ENCODE results near the gene SLC9A3.

The SLC9A3 gene

GRCh38 chr5:482021-482420, 42.2 kb downstream of the SLC9A3 start:
- H3K4me3 ChIP-seq = no peak overlapping the region
- H3K27ac ChIP-seq = no peak overlapping the region

DNA sequence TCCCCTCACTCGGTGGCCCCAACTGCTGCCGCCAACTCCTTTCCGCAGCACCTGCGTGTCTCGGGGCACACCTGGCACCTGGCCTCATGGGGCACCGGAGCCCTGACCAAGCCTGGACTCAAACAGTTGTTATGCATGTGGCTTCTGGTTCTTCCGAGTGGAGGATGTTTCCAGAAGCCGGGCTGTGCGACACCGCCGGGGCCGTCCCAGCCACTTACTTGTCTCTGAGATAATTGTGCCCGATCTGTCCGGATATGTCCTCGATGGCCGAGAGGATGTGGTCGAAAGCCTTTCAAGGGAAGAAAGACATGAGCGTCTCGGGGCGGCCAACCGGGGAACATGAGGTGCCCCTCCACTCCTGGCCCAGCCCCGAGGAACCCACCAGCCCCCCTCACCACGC, 42.9 kb downstream of the SLC9A3 start:
- H3K27ac ChIP-seq = no peak overlapping the region
- H3K4me3 ChIP-seq = no peak overlapping the region

DNA sequence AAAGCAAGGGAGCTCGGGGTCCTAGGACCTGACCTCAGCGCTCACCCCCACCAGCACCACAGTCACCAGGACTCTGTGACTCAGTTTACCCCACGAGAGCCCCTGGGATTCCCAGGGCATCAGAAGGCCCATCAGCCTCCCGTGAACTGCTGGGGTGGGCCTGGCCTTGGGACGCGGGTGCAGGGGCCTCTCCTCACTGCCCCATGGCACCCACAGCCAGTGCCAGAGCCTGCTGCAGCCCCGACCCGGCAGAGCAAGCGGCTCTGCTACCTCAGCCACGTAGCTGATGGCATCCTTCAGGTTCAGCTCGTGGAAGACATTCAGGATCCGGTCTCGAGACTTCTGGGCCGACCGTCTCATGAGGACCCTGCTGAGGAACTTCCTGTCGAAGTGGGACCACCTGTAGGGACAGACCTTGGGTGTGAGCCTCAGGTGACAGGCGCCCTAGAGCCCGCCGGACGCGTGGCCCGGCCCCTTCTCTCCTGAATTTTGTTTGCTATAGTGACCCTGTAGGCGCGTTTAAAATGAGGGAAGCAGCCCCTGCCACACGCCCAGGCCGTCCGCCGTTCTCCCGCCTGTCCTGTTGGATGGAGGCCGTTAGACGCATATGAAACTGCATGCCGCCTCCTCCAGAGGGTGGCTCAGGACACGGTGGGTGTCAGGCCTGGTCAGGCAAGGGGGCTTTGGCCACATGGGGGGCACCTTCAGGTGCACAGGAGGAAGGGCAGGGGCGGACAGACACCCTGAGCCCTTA, 44.5 kb downstream of the SLC9A3 start:
- H3K4me3 ChIP-seq = no peak overlapping the region
- H3K27ac ChIP-seq = no peak overlapping the region

DNA sequence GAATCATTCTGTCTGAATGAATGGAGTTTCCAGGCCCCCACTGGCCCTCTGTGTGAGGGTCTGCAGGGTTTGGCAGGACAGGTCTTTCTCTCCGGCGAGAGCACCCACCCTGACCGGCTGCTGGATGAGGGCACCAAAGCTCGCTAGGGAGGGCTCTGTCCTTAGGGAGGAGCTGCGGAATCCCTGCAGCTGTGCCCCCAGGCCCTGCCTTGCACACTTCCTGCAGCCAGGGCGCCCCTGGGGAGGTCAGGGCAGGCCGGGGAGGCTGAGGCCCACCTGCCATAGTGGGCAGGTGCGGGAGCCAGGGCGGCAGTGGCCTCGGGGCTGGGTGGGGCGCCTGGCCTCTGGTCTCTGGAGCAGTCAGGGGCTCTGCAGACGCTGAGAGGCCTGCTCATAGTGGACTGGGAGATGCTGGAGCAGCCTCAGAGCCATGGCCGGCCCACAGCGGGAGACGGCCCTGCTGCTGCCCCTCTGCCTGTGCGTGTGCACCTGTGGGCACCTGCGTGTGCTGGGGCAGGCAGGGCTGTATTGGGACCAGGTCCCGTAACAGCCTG, 45.2 kb downstream of the SLC9A3 start:
- no peak overlapping the region for H3K4me3 ChIP-seq
- no peak overlapping the region for H3K27ac ChIP-seq

DNA sequence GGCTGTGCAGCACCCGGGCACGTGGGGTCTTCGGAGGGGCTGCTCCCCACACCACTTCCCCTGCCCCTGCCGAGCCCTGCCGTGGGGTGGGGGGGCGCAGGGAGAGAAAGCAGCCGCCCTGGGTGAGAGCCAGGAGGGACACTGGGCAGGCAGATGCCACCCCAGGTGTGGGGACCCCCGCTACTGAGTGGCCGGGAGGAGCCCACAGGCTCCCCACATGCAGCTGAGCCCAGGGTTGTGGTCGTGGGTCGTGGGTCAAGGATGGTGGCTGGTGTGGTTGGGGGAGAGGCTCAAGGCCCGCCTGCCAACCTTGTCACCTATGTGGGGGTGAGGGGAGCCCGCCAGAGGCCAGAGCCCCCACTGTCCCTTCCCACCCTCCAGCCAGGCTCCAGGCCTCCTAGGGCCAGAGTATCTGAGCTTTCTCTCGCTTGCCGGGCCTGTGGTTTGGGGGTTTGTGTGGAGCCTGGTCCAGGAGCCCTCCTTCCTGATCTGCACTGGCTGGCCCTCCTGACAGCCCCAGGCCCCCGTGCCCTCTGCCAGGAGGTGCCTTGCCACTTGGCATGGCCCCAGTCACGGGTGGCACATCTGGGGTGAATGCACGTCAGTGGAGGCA, 45.8 kb downstream of the SLC9A3 start:
- no peak overlapping the region for H3K4me3 ChIP-seq

DNA sequence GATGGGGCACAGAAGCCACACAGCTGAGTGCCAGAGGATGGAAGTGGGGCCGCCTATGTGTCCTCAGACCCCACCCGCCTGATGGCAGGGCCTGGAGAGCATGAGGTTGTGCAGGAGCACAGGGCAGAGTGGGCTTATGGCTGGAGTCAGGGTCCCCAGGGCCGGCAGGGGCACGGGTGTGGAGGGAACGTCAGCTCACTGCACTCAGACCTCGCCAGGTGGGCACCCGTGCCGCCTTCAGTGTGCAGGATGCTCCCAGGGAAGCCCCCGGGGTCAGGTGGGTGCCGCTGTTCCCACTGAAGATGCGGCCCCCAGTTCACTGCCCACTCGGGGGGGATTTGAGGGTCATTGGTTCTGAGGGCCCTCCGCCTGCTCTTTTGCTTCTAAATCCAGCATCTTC, 46.4 kb downstream of the SLC9A3 start:
- H3K4me3 ChIP-seq = no peak overlapping the region
- no peak overlapping the region for H3K27ac ChIP-seq

More for the DNA sequence above, 45.8 kb downstream of the SLC9A3 start:
- no peak overlapping the region for H3K27ac ChIP-seq

DNA sequence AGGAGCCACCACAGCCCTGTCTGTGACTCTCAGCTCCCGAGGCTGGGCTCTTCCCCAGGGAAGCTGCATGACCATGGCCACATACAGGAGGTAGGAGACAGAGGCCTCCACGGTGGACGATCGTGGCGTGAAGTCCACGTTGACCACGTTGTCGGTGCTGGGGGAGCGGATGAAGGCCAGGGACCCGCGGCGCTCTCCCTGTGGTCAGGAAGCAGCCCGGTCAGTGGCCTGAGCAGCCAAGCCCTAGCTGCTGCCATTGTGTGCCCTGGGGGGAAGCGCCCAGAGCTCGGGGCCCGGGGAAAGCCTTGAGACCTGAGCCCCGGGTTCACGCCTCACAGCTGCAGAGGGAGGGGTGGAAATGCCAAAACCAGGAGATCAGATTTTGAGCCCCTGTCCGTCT, 47.0 kb downstream of the SLC9A3 start:
- H3K27ac ChIP-seq = no peak overlapping the region
- no peak overlapping the region for H3K4me3 ChIP-seq

GRCh38 chr5:476814-477175, 47.5 kb downstream of the SLC9A3 start:
- Histone ChIP-seq H3K27ac (no peak overlapping the region), H3K4me3 (no peak overlapping the region)

GRCh38 chr5:476102-476813, 48.0 kb downstream of the SLC9A3 start:
- Histone ChIP-seq H3K27ac (no peak overlapping the region), H3K4me3 (no peak overlapping the region)

DNA sequence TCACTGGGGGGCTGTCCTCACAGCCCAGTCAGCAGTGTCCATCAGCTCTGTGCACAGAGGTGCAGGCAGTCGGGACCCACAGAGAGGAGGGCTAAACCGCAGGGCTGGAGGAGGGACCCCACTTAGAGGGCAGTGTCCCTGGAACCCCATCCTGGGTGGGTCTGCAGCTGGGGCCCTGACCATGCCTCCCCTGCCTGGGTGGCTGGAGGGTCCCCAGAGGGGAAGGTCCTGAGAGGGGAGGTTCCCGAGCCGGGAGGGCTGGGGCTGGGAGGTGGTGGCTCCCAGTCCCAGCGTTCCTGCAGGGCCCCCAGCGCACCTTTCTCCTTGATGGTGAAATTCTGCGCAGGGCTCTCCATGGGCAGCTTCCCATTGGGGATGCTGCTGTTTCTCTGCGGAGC, 48.5 kb downstream of the SLC9A3 start:
- H3K27ac ChIP-seq = no peak overlapping the region
- peak overlapping the region in 2 of 7 experiments; percentile 20 to 89 for H3K4me3 ChIP-seq

DNA sequence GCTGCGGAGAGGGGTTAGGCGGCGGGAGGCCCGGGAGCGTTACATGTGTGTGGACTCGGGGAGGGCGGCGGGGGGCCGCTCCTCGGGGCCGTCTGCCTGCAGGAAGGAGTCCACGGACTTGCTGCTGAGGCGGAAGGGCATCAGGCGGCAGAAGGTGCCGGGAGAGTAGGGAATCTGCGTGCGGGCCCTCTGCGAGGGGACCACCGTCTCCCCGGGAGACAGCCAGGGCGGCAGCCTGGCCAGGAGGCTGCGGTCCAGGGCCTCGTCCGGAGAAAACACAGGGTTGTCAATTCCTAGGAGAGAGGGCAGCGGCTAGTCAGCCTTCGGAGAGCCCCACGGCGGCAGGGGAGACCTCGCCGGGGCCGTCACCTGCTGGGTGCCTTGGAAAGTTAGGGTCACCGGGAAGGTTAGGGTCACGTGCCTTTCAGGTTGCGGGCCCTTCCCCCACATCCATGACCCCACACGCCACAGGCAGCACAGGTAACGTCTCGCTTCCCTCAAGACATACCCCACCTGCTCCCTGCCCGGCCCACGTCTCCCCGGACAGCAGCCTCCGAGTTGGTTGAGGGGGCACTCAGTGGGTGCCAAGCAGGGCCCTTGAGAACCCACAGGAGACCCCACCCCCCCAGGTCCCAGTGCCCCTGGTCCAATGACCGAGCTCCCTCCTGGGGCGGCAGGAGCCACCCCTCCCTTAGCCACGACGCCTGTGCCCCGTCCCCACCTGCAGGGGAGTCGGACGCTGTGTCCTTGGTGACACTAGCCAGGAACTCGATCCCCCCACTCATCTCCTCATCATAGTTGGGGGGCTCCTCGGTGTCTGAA, 49.2 kb downstream of the SLC9A3 start:
- peak overlapping the region; percentile 3 to 96 (median 20) for H3K4me3 ChIP-seq

GRCh38 chr5:474232-474839, 49.9 kb downstream of the SLC9A3 start:
- Histone ChIP-seq H3K4me3 (peak overlapping the region; percentile 67 to 96 (median 89)), H3K27ac (peak overlapping the region in 2 of 21 experiments; percentile 9 to 39)

More for the DNA sequence above, 49.2 kb downstream of the SLC9A3 start:
- H3K27ac ChIP-seq = peak overlapping the region in 3 of 21 experiments; percentile 9 to 39 (median 16)

DNA sequence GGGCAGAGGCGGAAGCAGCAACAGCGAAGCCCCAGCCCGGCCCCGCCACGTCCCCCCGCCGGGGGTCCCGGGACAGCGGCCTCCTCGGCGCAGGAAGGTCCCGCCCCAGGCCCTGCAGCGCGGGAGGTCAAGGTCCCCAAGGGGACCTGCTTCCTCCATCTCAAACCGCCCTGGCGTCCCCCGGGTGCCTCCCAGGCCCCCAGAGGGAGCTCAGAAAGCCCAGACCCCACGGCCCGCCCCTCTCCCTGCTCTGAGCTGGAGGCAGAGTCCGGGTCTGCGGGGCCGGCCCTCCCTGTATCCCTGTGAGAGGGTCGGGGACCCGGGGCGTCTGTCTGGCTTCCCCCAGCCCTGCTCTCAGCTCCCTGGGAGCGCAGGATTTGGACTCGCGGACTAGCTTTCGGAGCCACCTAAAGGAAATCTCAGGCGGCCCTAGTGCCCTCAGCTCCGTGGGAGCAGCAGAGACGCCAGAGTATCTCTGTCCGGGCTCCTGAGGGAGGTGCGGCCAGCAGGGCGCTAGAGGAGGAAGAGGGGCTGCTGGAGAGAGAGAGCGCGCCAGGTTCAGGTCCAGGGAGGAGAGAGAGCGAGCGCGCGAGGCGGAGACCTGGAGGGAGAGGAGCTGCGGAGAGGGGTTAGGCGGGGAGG, 50.6 kb downstream of the SLC9A3 start:
- Histone ChIP-seq H3K4me3 (peak overlapping the region; percentile 67 to 96 (median 89)), H3K27ac (peak overlapping the region; percentile 48 to 94 (median 88))

DNA sequence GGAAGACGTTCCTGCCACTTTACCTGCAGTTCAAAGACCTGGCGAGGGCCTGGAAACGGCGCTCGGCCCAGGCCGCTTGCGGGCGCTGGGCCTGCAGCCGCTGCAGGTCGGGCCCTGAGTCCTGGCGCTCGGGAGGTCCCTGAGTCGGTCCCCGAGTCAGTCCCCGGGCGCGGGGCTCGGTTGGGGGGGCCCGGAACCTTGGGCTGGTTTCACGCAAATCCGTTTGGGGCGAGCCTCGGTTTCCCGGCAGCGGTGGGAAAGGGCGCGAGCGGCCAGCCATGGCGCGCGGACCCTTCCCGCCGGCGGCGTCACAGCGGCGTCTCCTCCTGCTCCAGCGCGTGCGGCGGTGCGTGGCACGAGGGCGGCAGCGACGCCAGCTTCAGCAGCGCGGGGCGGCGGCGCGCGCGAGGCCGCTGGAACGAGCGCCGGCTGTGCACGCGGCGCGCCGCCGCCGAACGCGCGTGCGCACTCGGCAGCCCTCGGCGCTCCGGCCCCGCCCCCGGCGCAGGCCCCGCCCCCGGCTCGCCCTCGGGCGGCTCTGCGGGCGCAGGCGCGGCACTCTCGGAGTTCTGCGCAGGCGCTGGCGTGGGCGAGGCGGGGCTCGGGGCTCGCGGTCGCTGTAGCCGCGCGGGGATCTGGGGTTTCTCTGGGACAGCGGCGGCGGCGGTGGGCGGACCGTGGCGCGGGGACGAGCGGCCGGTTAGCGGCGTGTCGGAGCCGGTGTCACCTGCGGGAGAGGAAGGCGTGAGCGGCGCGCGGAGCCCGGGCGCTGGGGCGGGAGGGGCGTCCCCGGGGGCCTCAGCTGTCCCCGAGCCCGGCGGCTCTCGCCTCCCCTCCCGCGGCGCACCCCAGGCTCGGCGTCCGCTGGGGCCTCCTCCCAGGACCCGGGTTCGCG, 51.3 kb downstream of the SLC9A3 start:
- peak overlapping the region; percentile 67 to 95 (median 91) for H3K27ac ChIP-seq
- H3K4me3 ChIP-seq = peak overlapping the region; percentile 67 to 96 (median 89)

- peak overlapping the region; percentile 54 to 96 (median 89) for H3K4me3 ChIP-seq
- peak overlapping the region in 20 of 21 experiments; percentile 74 to 95 (median 88) for H3K27ac ChIP-seq
Measured at GRCh38 chr5:472076-472655, 52.1 kb downstream of the SLC9A3 start.

DNA sequence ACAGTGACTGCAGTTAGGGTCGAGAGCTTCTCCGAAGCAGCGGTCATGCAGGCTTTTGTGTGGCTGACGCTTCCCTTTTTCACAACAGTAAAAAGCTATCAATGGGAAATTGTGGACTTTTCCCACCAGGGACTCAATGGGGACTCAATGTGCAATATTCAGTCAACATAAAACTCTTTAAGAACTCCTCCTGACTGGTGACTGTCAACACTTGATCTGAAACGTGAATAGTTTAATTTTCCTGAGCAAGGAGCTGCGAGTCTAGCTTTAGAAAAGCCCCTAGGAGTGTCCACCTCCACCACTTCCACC, 52.5 kb downstream of the SLC9A3 start:
- peak overlapping the region in 14 of 21 experiments; percentile 80 to 94 (median 89) for H3K27ac ChIP-seq
- H3K4me3 ChIP-seq = peak overlapping the region; percentile 54 to 96 (median 89)

GRCh38 chr5:470961-471749, 53.1 kb downstream of the SLC9A3 start:
- H3K4me3 ChIP-seq = peak overlapping the region in 2 of 7 experiments; percentile 54 to 89
- peak overlapping the region in 1 of 21 experiments; percentile 89 for H3K27ac ChIP-seq
